LNCaP clone FGC (cell line): Measurements from ENCODE around the gene OIP5.

ENCODE experiments used
- DNase-seq: peaks from one replicate; pipeline ENCODE4 v3.0.0-alpha.2; 2011; ENCODE audit warnings: low read depth
- H3K4me3 ChIP-seq: 2 replicates; pipeline ENCODE4 v1.5.1; 2011; ENCODE audit warnings: mild to moderate bottlenecking, low read depth, low read length, control low read depth
- TF ChIP-seq, protein P1 (sequence below): IDR thresholded peaks from 2 replicates; pipeline ENCODE4 v1.5.1; 2012; ENCODE audit warnings: mild to moderate bottlenecking; ENCODE audit not compliant: control insufficient read depth, insufficient read depth; ENCODE audit errors: extremely low read depth

OIP5 gene

DNA sequence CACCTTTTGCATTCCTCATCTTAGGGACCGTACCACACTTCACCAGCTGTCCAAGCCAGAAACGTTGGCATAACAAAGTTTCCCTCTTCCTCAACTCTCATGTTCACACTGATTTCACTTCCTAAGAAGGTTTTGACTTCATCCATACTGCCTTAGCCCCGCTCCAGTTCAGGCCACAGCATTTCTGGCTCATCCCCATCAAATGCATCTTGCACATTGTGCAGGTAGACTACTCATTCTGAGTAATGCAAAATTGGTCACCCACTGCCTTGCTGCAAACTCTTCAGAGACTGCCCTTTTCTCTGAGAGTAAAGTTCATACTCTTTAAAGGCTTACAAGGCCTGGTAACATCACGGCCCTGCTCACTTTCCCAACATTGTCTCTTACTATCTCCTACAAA is 9.1 kb upstream of the OIP5 start:
- TF ChIP-seq, protein P1, sequence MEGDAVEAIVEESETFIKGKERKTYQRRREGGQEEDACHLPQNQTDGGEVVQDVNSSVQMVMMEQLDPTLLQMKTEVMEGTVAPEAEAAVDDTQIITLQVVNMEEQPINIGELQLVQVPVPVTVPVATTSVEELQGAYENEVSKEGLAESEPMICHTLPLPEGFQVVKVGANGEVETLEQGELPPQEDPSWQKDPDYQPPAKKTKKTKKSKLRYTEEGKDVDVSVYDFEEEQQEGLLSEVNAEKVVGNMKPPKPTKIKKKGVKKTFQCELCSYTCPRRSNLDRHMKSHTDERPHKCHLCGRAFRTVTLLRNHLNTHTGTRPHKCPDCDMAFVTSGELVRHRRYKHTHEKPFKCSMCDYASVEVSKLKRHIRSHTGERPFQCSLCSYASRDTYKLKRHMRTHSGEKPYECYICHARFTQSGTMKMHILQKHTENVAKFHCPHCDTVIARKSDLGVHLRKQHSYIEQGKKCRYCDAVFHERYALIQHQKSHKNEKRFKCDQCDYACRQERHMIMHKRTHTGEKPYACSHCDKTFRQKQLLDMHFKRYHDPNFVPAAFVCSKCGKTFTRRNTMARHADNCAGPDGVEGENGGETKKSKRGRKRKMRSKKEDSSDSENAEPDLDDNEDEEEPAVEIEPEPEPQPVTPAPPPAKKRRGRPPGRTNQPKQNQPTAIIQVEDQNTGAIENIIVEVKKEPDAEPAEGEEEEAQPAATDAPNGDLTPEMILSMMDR = no peak
- no peak for DNase-seq
- H3K4me3 ChIP-seq = no peak overlapping the region

DNA sequence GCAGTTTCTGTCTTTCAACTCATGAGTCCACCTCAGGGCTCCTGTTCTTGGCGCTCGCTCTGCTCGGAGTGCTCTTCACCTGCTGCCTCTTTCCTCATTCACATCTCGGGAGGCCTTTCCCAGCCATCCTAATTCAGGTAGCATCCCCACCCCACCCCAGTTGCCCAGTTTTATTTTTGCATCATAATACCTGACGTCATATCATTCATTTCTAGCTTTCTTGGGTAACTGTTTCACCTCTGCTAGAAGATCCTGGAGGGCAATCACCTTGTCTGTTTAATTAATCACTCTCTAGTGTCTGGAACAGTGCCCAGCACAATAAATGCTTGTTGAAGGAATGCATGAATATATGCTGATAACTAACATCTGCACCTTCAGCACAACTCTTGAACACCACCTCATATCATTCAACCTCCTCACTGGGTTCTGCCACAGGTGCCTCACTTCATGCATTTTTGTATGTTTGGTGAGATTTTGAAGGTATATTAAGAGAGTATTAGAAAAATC is 7.9 kb upstream of the OIP5 start:
- no peak overlapping the region for H3K4me3 ChIP-seq

DNA sequence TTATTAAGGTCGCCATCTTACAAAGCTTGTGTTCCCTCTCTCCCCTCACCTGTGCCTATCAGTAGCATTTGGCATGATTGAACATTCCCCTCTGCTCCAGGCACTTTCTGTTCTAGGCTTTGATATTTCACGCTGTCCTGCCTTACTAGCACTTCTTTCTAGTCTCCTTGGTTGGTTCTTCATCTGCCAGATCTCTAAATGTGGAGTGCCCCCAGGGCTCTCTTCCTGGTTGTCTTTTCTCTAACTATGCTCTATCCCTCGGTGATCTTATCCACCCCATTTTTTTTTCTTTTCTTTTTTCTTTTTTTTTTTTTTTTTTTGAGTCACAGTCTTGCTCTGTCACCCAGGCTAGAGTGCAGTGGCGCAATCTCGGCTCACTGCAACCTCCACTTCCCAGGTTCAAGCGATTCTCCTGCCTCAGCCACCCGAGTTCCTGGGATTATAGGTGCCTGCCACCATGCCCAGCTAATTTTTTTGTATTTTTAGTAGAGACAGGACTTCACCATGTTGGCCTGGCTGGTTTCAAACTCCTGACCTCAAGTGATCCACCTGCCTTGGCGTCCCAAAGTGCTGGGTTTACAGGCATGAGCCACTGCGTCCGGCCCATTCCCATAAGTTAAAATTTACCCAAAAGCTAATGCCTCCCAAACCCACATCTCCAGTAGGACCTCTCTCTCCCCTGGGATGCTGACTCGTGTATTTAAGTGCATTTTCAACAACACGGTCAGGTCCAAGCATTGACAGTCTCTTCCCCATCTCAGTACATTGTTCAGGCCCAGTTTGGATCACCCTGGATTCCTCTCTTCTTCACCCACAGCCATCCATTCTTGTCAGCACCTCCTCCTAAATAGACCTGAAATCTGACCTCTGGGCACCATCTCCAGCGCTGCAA is 5.5 kb upstream of the OIP5 start:
- DNase-seq = no peak
- TF ChIP-seq, protein P1 = no peak
- no peak overlapping the region for H3K4me3 ChIP-seq

More for the DNA sequence above, 7.9 kb upstream of the OIP5 start:
- TF ChIP-seq, protein P1 = no peak
- DNase-seq = no peak

DNA sequence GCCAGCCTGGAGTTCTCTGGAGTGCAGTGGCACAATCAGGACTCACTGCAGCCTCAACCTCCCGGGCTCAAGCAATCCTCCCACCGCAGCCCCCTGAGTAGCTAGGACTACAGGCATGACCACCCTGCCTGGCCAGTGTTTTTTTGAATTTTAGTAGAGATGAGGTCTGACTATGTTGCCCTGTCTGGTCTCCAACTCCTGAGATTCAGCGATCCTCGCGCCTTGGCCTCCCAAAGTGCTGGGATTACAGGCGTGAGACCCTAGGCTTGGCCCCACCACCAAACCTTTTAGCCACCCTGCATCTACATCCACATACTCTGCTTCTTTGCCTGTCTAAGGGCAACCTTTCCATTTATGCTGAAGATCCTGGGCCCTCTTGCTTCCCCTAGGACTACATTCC is 4.7 kb upstream of the OIP5 start:
- no peak for DNase-seq
- no peak overlapping the region for H3K4me3 ChIP-seq
- TF ChIP-seq, protein P1 = no peak

DNA sequence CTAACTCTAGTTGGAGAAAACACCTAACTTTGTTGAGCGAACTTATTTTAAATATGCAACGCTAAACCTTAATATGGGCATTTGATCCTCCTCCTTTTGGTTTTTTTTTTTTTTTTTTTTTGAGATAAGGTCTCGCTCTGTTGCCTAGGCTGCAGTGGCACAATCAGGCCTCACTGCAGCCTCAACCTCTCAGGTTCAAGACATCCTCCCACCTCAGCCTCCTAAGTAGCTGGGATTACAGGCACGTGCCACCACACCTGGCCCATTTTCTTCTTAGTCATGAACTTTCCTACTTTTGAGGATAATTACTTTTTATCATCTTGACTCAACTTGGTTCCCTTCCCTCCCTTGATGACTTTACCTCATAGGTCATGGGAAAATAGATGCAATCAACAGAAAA is 4.2 kb upstream of the OIP5 start:
- TF ChIP-seq, protein P1 = no peak
- H3K4me3 ChIP-seq = no peak overlapping the region
- no peak for DNase-seq

DNA sequence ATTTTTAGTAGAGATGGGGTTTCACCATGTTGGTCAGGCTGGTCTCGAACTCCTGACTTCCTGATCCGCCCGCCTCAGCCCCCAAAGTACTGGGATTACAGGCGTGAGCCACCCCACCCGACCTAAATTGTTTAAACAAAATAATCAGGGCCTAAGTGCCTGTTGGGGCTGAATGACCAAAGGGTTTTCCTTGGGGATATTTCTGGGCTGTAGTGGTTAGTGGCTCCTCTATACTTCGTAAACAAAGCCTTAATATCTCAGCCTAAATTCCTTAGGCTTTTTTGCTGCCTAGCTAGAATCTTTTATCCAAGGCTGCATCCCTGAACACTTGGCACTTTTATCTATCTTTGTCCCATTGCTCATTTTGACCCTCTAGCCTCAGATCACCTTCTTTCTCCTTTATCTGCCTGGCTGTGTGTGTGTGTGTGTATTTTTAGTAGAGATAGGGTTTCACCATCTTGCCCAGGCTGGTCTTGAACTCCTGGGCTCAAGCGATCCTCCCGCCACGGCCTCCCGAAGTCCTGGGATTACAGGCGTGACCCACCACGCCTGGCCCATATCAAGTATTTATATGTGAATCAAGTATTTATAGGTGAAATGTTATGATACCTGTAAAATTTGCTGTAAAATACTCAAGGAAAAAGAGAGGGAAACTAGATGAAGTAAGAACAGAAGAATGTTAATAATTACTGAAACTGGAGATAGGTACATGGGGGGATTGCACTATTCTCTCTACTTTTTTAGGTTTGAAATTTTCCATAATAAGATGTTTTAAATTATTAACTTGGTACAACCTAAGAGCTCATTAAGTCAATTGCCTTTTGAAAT is 2.1 kb upstream of the OIP5 start:
- TF ChIP-seq, protein P1 = no peak
- peak overlapping the region; percentile 96 for H3K4me3 ChIP-seq
- no peak for DNase-seq
